B cell (primary cell): ENCODE measurements around the gene GMCL2. TPM values are rescaled to one million over a fixed set of nuclear protein-coding genes. Genes with fewer than 3 reads are reported as not detected.

Source experiments
- ATAC-seq: fragments of 200-7000 bp; cut with Tn5 transposase; one replicate; pipeline ENCODE4 v1.10.0; 2021; ENCODE audit warnings: low read depth, mild to moderate bottlenecking, moderate number of reproducible peaks, moderate library complexity
- CTCF ChIA-PET: fragments of 350-600 bp; sonication (Branson Sonifier 250); formaldehyde crosslinking; loops from one replicate; lab custom pipeline; 2021; ENCODE audit warnings: antibody characterized with exemption, inconsistent platforms; lab: Charles Lee
- POLR2A ChIA-PET: fragments of 350-600 bp; sonication (Branson Sonifier 250); formaldehyde crosslinking; loops from one replicate; lab custom pipeline; 2021; ENCODE audit warnings: antibody characterized with exemption; lab: Charles Lee
- DNase-seq: peaks from one replicate; pipeline ENCODE4 v3.0.0; 2013
- H2AFZ ChIP-seq: 2 replicates; pipeline ENCODE4 v1.6.1; 2012; ENCODE audit warnings: mild to moderate bottlenecking, low read depth, low read length; ENCODE audit not compliant: insufficient read depth, poor library complexity, severe bottlenecking
- H3K27ac ChIP-seq, 2 donors: 1 replicate in 1 of 2; 2 replicates in 1 of 2; pipeline ENCODE4 v1.5.1; 2012 to 2013; ENCODE audit warnings: low read length in 2 of 2, mild to moderate bottlenecking in 2 of 2, moderate library complexity in 1 of 2
- H3K27me3 ChIP-seq, 4 experiments: fragments of 200-600 bp in 1 of 4; sonication (generic) in 1 of 4; replicated peaks in 1 of 4; 1 replicate in 2 of 4; 2 replicates in 2 of 4; pipeline versions ENCODE4 v1.6.1 to v1.7.0; 2013 to 2016; ENCODE audit warnings: low read length in 3 of 4, mild to moderate bottlenecking in 2 of 4, mixed read lengths in 1 of 4, moderate library complexity in 1 of 4; ENCODE audit not compliant: insufficient read depth in 4 of 4, control insufficient read depth in 3 of 4; ENCODE audit errors: control extremely low read depth in 1 of 4
- H3K36me3 ChIP-seq, 2 experiments: replicated peaks in 1 of 2; 1 replicate in 1 of 2; 2 replicates in 1 of 2; pipeline versions ENCODE4 v1.6.1 to v1.7.1; 2013; ENCODE audit warnings: low read length in 1 of 2; ENCODE audit not compliant: insufficient read depth in 2 of 2, control insufficient read depth in 1 of 2; ENCODE audit errors: control extremely low read depth in 1 of 2, extremely low read depth in 1 of 2
- H3K4me1 ChIP-seq, 2 donors: fragments of 200-600 bp in 1 of 2; sonication (generic) in 1 of 2; 1 replicate in 1 of 2; 2 replicates in 1 of 2; pipeline versions ENCODE4 v1.5.1 to v1.6.1; 2013 to 2017; ENCODE audit warnings: low read length in 2 of 2; ENCODE audit not compliant: control insufficient read depth in 2 of 2, insufficient read depth in 2 of 2
- H3K4me2 ChIP-seq: replicated peaks from 2 replicates; pipeline ENCODE3; 2012; ENCODE audit warnings: mild to moderate bottlenecking, low read depth, low read length; ENCODE audit not compliant: poor library complexity, severe bottlenecking
- H3K4me3 ChIP-seq, 5 experiments: fragments of 200-600 bp in 1 of 5; sonication (generic) in 1 of 5; 1 replicate in 3 of 5; 2 replicates in 2 of 5; pipeline versions ENCODE4 v1.5.1 to v1.7.0; 2011 to 2016; ENCODE audit warnings: low read length in 4 of 5, mild to moderate bottlenecking in 4 of 5, low read depth in 2 of 5, control low read depth in 1 of 5, moderate library complexity in 1 of 5; ENCODE audit not compliant: insufficient read depth in 1 of 5; ENCODE audit errors: control extremely low read depth in 1 of 5, extremely low read depth in 1 of 5
- H3K79me2 ChIP-seq: fragments of 200-600 bp; sonication (generic); one replicate; pipeline ENCODE4 v1.6.0; 2016; ENCODE audit warnings: low read length; ENCODE audit not compliant: control insufficient read depth, insufficient read depth
- H3K9ac ChIP-seq: fragments of 200-600 bp; sonication (generic); 2 replicates; pipeline ENCODE4 v1.6.1; 2017; ENCODE audit warnings: mild to moderate bottlenecking, low read length, moderate library complexity
- H3K9me3 ChIP-seq, 3 donors: one replicate each; pipeline versions ENCODE4 v1.6.1 to v1.7.1; 2013; ENCODE audit warnings: low read length in 2 of 3; ENCODE audit not compliant: control insufficient read depth in 2 of 3, insufficient read depth in 1 of 3; ENCODE audit errors: control extremely low read depth in 1 of 3
- H4K20me1 ChIP-seq: 2 replicates; pipeline ENCODE4 v1.6.0; 2012; ENCODE audit warnings: mild to moderate bottlenecking, low read length; ENCODE audit not compliant: insufficient read depth, control insufficient read depth, poor library complexity, severe bottlenecking
- H3K27ac Mint-ChIP-seq: one replicate; pipeline ENCODE4 v1.8.0; 2021; ENCODE audit warnings: mixed read lengths
- H3K27me3 Mint-ChIP-seq: one replicate; pipeline ENCODE4 v1.8.0; 2021; ENCODE audit warnings: mixed read lengths
- H3K4me1 Mint-ChIP-seq: one replicate; pipeline ENCODE4 v1.8.0; 2021; ENCODE audit warnings: mixed read lengths
- H3K4me3 Mint-ChIP-seq: one replicate; pipeline ENCODE4 v1.8.0; 2021; ENCODE audit warnings: mixed read lengths
- H3K9me3 Mint-ChIP-seq: one replicate; pipeline ENCODE4 v1.8.0; 2022; ENCODE audit warnings: mixed read lengths; ENCODE audit not compliant: insufficient read depth
- CTCF ChIP-seq: fragments of 200-600 bp; IDR thresholded peaks from one replicate; pipeline ENCODE4 v1.8.0; 2022; ENCODE audit warnings: antibody characterized with exemption, mild to moderate bottlenecking
- EZH2 ChIP-seq: IDR thresholded peaks from 2 replicates; pipeline ENCODE4 v1.6.1; 2012; ENCODE audit warnings: borderline replicate concordance, low read depth, mild to moderate bottlenecking, moderate library complexity, low read length; ENCODE audit not compliant: insufficient read depth, poor library complexity, severe bottlenecking
- WGBS: methylation state at CpG from one replicate; pipeline ENCODE4 v1.1.5; 2013; ENCODE audit warnings: missing lambda C conversion rate; ENCODE audit not compliant: insufficient coverage; 5-methylcytosine and 5-hydroxymethylcytosine counted together
- intact Hi-C: fragments of 100-400 bp; cut with micrococcal nuclease; formaldehyde crosslinking; loops from one replicate; pipeline ENCODE4 v1.10.0; 2022
- polyA plus RNA-seq: library from polyadenylated mRNA; depleted of rRNA; stranded (reverse); fragments of >200 nt; gene quantifications from 2 replicates; pipeline ENCODE4 v1.2.3, GENCODE V29; 2012
- total RNA-seq, 2 donors: library from RNA; stranded (reverse); fragments of 120-200 nt in 1 of 2; gene quantifications; 1 replicate in 1 of 2; 2 replicates in 1 of 2; pipeline versions ENCODE4 v1.2.3 to v1.2.4, GENCODE V29; 2013 to 2022

Gene GMCL2
- total and polyA plus RNA-seq, 2 donors (not counting 1 experiment from before 2014, with no cell fraction given) = not detected

GRCh38 chr5:178186427-178186826 is 744 bp downstream of the GMCL2 start:
- Histone ChIP-seq H3K79me2 (no peaks in the 10 kb centered on the region), H3K4me1 (no peaks in the 10 kb centered on the region), H3K9me3 (no peaks in the 10 kb centered on the region), H3K27me3 (no peaks in the 10 kb centered on the region), H2AFZ (no peak overlapping the region), H3K9ac (no peak overlapping the region), H3K27ac (no peak overlapping the region), H3K36me3 (no peaks in the 10 kb centered on the region), H4K20me1 (no peaks in the 10 kb centered on the region), H3K4me3 (no peak overlapping the region), H3K4me2 (no peak overlapping the region)
- no peaks in the 10 kb centered on the region for H3K9me3 Mint-ChIP-seq
- WGBS = 69% methylated on average over 5 of the region's 6 CpGs
- ChIA-PET POLR2A (no interaction called here), CTCF (no interaction called here)
- no peak for ATAC-seq
- DNase-seq = no peak
- no peak overlapping the region for H3K27ac Mint-ChIP-seq
- TF ChIP-seq CTCF (no peak), EZH2 (no peak)
- intact Hi-C loops = no loop called here
- peaks cover 17% of the 10 kb centered on the region for H3K27me3 Mint-ChIP-seq
- H3K4me1 Mint-ChIP-seq = peaks cover 7% of the 10 kb centered on the region
- no peak overlapping the region for H3K4me3 Mint-ChIP-seq

GRCh38 chr5:178182158-178182876 is 4.9 kb downstream of the GMCL2 start:
- Mint-ChIP-seq H3K9me3 (no peaks in the 10 kb centered on the region), H3K27ac (no peak overlapping the region), H3K4me3 (no peak overlapping the region), H3K4me1 (peaks cover 7% of the 10 kb centered on the region), H3K27me3 (peaks cover 11% of the 10 kb centered on the region)
- Histone ChIP-seq H4K20me1 (no peaks in the 10 kb centered on the region), H3K9me3 (no peaks in the 10 kb centered on the region), H3K27me3 (peaks cover 0 to 6% (median 2%) of the 10 kb centered on the region in 4 experiments), H3K4me1 (no peaks in the 10 kb centered on the region), H3K27ac (no peak overlapping the region), H3K79me2 (no peaks in the 10 kb centered on the region), H3K4me3 (no peak overlapping the region), H3K9ac (no peak overlapping the region), H2AFZ (no peak overlapping the region), H3K36me3 (no peaks in the 10 kb centered on the region), H3K4me2 (no peak overlapping the region)
- no peak for ATAC-seq
- 6% methylated on average over 4 of the region's 4 CpGs for WGBS
- no peak for TF ChIP-seq CTCF
- no peak for TF ChIP-seq EZH2
- ChIA-PET CTCF (interaction anchor here (0.6 kb wide), 1 partner anchor 51 kb away, joined by 4 read pairs; no protein-coding TSS in a partner anchor), POLR2A (no interaction called here)
- DNase-seq = no peak
- intact Hi-C loops = no loop called here
